ENCODE results near the gene GNG14.
A peak's percentile ranks its signal among the peaks of the same experiment; 100 is the strongest.
"Not testable (repeated sequence)": the region's sequence is repeated elsewhere in the genome, so short reads cannot be mapped to it uniquely, and the experiment has no call there.

Gene GNG14

DNA sequence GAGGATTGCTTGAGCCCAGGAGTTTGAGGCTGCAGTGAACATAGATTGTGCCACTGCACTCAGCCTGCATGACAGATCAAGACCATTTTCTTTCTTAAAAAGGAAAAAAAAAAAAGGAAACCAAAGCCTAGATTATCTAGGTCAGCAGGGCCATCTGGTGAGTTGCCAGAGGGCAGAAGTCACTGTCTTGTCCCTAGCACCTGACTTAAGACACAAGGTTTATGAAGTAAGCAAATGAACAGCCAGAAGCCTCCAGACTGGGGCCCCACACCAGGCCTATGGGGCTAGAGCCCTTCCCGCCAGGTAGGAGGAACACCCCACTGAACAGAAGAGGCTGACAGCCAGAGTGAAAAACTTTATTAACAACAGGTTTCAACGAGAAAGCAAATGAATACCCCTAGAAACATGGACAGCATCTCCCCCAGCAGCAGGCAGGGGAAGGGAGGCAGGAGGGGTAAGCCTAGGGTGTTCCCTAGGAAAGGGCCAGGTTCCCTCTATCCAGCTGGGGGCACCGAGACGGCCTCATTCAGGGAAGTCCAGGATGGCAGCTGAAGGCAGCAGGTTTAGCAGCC is 20.0 kb upstream of the GNG14 start:
- DNase-seq, result no peak

DNA sequence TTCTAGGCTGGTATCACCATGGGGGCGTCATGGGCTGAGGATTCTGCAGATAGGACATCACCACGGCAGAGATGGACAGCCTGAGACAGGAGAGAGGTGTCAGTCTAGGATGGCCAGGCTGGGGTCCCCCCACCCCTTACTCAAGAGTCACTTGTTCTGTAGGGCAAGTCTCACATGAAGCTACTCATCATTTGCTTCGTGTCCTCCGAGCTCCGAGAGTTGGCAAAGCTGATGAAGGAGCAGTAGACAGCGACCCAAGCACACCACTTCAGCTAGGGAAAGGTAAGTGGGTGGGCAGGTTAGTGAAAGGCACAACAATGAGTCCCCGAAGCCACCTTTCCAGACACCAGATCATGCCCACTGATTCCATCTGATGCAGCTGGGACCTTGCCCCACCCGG is 19.5 kb upstream of the GNG14 start:
- no peak for DNase-seq

DNA sequence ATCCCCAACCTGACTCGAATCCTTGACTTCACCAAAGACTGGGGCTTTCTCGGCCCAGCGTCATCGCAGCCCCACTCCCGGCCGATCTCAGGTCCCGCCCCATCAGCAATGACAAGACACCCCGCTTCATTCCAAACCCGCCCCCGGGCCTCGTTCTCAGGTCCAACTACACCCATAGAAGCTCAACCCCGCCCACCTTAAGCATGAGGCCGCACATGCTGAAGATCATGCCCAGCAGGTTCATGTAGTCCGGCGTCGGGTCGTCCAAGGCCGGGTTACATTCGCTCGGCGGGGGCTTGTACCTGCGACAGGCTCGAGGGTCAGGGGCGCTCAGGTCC is 18.9 kb upstream of the GNG14 start:
- DNase-seq, result peak; percentile 61

DNA sequence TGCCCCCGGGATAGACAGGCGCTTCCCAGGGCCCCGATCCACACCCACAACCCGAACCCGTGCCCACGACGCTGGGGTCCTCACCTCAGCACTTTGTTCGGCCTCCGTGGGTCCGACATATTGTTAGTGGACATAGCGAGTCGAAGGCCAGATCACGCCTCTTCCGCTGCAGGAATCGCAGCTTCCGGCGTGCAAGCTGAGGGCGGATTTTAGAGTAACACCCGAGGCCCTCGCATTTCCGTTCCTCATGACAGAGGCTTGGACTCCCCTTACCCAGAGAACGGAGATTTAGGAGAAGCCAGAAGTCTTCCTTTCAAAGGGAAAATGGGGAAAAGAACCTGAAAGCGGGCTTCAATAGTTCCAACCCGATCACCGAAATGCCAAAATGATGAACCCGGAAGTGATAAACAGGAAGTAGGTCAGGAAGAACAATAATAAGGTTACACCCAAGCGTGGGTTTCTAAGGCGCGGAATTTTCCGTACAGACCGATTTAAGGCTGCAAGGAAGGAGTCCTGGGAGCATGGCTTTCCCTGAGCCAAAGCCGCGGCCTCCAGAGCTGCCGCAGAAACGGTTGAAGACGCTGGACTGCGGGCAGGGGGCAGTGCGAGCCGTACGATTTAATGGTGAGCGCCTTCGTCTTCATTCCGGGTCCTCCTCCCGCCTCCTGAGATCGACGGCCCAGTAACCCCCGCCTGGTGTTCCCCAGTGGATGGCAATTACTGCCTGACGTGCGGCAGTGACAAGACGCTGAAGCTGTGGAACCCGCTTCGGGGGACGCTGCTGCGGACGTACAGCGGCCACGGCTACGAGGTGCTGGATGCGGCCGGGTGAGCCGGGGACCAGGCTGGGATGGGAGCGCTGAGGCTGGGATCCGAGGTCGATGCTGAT is 18.3 kb upstream of the GNG14 start:
- DNase-seq, result peak; percentile 77

DNA sequence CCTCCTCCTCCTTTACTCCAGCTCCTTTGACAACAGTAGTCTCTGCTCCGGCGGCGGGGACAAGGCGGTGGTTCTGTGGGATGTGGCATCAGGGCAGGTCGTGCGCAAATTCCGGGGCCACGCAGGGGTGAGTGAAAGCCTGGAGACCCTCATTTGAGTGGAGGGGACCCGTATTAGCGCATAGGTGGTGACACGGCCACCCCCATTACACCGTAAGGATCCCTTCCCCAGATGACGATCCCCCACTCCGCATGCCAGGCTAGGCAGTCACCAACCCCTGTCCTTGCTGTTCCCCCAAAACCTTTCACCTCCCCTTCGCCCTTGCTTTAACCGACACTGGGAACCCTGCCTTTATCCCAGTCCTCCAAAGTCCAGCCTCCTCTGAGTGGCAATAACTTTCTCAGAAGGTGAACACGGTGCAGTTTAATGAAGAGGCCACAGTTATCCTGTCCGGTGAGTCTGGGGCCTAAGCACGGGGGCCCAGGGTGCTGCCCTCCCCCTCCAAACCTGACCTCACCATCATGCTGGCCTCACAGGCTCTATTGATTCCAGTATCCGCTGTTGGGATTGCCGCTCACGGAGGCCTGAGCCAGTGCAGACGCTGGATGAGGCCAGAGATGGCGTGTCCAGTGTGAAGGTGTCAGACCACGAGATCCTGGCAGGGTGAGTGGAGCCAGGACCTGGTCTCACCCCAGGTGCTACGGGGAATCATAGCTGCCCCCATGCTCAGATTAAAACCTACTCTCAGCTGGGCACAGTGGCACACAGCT is 17.5 kb upstream of the GNG14 start:
- no peak for DNase-seq

DNA sequence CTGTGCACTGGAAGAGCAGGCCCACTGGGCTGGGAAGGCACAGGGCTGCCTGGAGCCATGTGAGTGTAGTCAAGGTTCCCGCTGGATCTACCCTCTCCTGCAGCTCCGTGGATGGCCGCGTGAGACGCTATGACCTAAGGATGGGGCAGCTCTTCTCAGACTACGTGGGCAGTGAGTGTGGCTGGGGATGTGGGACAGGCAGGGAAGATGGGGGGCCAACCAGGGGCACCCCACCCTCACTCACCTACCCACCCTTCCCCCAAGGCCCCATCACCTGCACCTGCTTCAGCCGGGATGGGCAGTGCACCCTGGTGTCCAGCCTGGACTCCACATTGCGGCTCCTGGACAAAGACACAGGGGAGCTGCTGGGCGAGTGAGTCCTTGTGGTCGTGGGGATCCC is 15.1 kb upstream of the GNG14 start:
- DNase-seq, result no peak

DNA sequence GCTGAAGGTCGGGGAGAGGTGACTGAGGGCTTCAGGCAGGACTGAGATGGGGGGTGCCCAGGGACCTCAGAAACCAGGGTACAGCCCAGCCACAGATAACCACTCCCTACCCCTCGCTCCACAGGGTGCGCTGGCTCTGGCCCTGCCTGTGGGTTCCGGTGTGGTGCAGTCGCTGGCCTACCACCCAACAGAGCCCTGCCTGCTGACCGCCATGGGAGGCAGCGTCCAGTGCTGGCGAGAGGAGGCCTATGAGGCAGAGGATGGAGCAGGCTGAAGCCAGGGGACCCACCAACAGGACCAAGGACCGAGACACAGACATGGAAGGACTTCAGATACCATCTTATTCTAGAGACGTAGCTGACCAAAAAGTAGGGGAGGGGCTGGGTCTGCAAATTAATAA is 12.4 kb upstream of the GNG14 start:
- DNase-seq, result no peak

DNA sequence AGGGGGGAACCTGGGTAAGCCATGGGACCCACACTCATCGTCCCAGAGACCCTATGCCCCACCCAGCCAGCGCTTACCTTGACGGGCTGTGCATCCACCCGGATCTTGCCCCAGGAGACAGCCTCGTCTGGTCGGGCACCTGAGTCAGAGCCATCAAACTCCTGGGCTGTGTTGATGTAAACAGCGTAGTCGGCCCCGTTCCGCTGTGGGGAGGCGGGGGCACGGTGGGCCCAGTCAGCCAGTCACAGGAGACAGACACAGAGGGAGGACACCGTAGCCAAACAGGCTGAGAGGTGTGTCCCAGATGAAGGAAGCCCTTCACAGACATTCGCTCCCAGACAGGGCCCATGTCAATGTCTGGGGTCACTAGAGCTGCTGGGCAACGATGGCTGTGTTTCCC is 11.9 kb upstream of the GNG14 start:
- DNase-seq, result no peak

DNA sequence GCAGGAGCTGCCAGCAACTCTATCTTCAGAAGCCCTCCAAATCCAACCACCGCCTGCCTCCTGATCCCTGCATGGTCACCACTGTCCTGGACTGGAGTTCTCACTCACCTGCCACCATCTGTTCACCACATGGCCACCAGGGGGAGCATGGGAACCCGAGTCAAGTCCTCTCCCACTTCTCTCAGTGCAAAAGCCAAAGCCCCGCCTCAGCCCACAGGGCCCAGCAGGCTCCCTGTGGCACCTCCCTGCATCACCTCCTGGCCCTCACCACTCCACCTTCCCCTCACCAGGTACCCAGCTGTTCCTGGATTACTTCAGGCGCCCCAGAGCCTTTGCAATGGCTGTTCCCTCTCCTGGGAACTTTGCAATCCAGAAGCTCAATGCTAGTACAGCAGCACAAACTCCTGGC is 11.4 kb upstream of the GNG14 start:
- peak; percentile 86 for DNase-seq

DNA sequence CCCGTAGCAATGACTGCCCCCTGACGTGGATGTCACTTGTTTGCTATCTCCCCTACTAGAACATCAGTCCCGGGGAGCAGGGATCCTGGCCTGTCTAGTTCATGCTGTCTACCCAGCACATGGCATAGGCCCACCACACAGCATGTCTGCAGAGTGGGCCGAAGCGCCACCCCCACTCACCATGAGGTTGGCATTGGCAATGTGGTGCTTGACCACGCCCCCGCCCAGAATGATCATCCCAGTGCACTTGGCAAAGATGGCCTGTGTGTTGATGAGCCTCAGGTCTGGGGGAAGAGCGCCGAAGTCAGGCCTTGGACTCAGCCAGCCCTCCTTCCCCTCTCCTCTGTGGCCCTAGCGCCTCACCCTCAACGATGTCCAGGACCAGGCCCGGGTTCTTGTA is 10.9 kb upstream of the GNG14 start:
- no peak for DNase-seq

DNA sequence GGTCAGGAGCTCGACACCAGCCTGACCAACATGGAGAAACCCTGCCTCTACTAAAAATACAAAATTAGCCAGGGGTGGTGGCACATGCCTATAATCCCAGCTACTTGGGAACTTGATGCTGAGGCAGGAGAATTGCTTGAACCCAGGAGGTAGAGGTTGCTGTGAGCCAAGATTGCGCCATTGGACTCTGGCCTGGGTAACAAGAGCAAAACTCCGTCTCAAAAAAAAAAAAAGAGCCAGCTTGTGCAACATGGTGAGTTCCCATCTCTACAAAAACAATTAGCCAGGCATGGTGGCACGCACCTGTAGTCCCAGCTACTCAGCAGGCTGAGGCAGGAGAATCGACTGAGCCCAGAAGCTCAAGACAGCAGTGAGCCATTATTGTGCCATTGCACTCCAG is 9.8 kb upstream of the GNG14 start:
- not testable (repeated sequence) for DNase-seq

DNA sequence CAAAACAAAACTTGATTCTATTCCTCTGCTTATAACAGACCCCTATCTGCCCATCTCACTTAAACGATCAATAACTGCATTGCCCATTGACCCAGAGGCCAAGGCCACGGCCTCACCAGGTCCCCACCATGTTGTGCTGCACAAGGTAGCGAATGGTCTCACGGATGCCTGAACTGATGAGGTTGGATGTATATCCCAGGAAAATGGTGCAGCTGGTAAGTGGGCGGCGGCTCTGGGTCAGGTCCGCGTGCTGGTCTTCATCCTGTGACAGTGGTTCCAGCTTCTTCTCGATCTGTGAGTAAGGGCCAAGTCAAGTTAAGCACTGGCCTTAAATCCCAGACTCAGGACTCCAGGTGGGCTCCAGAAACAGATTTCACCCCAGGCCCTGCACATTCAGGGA is 7.8 kb upstream of the GNG14 start:
- DNase-seq, result no peak

DNA sequence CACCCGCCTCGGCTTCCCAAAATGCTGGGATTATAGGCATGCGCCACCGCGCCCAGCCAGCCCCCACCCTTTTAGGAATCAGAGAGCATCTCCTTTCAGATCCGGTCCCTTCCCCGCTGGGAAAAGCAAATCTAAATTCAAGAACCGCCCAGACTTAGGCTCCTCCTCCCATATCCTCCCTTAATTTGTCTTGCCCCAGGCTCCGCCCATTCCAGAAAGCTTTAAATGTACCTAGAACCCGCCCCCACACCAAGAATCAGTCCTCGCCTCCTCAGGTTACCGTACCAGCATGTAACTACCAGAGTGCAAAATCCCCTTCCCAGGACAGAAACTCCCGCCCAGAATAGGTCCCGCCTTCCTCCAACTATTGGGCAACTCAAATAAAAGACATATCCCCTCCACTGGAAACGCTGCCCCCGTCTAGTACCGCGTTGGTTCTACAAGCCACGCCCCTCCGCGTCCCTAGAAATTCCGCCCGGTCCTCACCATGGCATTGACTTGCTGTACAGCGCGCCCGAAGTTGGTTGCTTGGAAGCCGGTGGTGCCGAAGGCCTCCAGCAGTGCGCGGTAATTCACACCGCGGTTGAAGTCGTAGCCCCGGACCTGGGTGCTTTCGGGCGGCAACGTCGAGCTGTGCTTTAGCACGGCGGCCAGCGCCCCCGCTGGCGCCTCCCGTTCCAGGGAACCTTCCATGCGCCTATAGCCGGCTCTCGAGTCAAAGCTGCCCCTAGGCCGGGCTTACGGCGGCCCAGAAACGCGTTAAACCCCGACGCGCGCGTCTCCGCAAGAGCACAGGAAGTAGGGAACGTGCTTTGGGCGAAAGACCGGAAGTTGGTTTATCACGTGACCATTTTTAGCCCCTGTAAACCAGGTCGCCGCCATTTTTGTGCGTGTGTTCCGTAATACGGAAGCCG is 6.5 kb upstream of the GNG14 start, which contains the start of gene DHPS:
Gene DHPS, minus strand, starts transcription at position 807 of the 914 bp plus-strand sequence. Its CDS starts 114 bp downstream, at position 693.
- DNase-seq, result peak; percentile 83

DNA sequence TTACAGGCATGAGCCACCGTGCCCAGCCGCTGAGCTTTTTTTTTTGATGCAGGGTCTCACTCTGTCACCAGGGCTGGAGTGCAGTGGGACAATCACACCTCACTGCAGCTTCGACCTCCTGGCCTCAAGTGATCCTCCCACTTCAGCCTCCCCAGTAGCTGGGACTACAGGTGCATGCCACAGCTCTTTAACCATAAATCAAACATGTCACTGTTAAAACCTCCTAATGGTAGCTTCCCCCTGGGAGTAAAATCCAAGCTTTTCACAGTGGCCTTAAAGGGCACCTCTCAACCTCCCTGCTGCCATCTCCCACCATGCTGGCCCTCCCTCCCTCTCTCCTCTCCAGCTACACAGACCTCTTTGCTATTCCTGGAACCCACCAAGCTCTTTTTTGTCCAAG is 2.0 kb upstream of the GNG14 start:
- no peak for DNase-seq

DNA sequence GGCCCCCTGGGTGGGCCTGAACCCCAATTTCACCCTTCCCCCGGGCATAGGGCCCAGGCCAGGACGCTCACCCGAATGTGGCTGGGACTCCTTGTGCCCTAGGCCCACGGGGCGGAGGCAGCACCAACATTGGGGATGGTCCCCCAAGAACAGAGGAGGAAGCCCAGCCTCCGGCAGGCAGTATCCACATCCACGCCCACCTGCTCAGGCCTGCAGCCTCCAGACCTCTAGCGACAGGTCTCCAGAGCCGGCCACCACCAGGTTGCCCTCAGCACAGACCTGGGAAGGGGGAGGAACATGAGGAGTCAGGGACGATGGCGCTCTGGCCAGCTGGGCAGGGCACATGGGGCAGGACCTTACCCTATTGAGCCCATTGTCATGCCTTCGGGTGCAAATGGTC is 1.2 kb downstream of the GNG14 start:
- no peak for DNase-seq

DNA sequence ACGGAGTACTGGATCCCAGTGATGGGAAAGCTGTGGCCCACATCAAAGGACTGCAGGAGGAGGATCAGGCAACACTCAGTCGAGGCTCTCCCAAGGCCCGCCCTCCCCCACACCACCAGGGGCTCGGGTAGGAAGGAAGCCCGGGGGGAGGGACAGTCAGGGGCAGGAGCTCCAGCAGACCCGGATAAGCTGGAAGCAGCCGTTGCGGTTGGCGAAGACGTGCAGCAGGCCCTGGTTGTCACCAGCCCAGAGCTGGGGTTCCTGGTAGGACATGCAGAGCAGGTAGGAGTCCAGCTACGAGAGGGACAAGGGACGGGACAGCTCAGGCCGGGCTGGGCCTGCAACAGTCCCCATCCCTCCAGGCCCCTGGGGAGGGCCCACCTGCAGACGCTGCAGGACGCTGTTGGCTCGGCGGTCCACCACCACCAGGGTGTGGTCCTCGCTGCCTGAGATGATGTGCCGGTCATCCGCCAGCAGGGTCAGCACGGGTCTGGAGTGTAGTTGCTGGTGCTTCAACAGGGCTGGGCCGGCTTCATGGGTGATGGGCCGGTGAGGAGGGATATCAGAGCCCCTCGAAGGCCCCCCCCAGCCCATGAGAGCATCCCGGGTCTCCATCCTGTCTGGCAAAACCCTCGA is 1.9 kb downstream of the GNG14 start:
- no peak for DNase-seq

DNA sequence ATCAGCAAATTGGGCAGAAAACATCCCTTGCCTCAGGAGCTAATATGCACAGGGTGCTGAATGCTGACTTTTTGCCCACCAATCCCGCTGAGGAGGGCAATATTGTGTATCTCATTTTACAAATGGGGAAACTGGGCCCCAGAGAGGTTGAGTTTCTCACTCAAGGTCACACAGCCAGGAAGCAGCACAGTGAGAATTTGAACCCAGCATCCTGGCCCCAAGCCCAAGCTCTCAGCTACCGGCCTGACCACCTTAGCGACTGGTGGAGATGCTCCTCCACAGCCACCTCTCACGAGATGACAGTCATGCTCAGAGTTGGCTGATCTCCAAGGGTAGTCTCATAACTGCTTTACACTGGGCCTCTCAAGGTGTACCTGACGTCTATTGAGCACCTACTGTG is 5.2 kb downstream of the GNG14 start:
- DNase-seq, result no peak

DNA sequence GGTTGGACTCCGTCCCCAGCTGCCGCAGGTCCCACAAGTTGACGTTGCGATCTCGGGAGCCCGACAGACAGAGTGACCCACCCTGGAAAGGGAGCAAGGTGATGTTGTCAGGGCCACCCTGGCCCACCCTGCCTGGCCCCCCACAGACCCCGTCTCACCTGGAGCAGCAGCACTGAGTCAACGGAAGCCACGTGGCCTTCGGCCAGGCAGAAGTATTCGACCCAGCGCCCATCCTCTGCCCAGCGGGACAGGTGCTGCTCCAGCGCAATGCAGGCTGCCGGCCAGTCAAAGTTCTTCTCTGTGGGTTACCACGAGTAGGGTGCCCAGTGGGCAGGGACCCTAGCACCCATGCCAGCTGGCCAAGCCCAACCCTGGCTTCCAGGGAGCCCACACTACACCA is 6.8 kb downstream of the GNG14 start:
- DNase-seq, result no peak

DNA sequence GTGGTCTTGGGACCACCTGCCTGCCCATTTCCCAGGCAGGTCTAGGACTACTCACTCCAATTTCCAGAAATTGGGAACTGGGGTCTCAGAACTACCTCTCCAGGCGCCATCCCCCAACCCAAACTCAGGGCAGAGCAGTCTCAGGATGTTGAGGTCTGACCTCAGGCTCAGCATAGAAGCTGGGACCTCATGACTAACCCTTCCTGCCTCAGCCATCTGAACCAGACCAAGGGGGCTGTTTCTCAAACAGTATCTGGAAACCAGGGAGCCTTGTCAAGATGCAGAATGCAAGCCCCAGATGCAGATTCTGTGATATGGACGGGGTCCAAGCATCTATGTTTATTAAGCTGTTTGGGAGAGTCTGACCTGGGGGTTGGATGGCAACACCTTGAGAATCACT is 7.3 kb downstream of the GNG14 start:
- DNase-seq, result no peak

DNA sequence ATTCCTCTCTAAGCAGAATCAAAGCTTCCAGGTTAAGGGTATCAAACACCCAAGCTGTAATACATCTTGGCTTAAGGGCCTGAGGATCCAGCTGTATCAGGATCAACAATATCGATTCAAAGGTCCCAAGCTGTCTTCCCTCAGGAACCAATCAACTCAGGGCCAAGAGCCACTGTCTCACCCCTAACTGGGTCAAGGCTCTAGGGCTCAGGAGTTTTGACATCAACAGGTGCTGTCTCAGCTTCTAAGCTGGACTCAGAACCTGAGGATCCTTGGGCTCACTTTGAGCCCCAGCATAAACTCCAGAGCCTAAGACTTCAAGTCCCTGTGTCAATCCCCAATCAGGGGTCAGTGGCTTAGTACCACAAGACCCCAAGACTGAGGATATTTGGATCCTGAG is 7.7 kb downstream of the GNG14 start:
- DNase-seq, result no peak

DNA sequence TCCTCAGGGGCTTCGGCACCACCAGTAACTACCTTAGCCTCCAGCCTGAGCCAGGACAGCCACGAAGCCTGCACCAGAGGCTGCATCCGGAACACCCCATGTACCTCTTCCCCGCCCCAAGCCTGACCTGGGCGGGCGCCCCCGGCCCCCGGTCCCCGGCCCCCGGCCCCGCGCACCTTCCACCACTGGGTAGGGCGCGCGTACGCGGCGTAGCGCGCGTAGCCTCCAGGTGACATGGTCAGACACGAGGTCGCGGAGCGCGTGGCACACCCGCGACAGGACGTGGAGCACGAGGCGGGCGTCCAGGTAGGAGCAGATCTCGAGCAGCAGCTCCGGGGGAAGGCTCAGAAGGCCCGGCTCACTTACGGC is 8.2 kb downstream of the GNG14 start:
- DNase-seq, result no peak

All from activated CD4-positive, CD25-positive, alpha-beta regulatory T cell treated with anti-CD3 and anti-CD28 coated beads, Interleukin-2, amount 50 U/mL, for 72 hours (primary cell).